ENCODE measurements around the gene GUK1. TPM values are rescaled to one million over a fixed set of nuclear protein-coding genes. Genes with fewer than 3 reads are reported as not detected.
"Not testable (repeated sequence)": the region's sequence is repeated elsewhere in the genome, so short reads cannot be mapped to it uniquely, and the experiment has no call there.

The GUK1 gene
- total RNA-seq, 4 donors from 2014 or later: 206 to 232 (median 224) TPM

GRCh38 chr1:228108055-228108690, 31.9 kb upstream of the GUK1 start:
- Histone ChIP-seq H3K27me3 (no peaks in the 10 kb centered on the region), H3K36me3 (peaks cover 0 to 22% (median 0%) of the 10 kb centered on the region in 3 donors), H3K27ac (peak overlapping the region; percentile 91 to 97 (median 92)), H3K4me3 (peak overlapping the region; percentile 87 to 96 (median 94)), H3K9me3 (no peaks in the 10 kb centered on the region), H3K4me1 (peaks cover 0 to 33% (median 13%) of the 10 kb centered on the region in 4 donors)
- peak in 1 of 3 donors; percentile 1 for DNase-seq
- TF ChIP-seq CTCF (IDR thresholded peaks at IDR 0.05) (no peak), POLR2A (IDR thresholded peaks at IDR 0.05) (no peak)

- H3K27me3 ChIP-seq: no peaks in the 10 kb centered on the region
- TF ChIP-seq POLR2A (IDR thresholded peaks at IDR 0.05) (no peak), CTCF (IDR thresholded peaks at IDR 0.05) (no peak)
- H3K27ac ChIP-seq: peak overlapping the region; percentile 91 to 97 (median 92)
- H3K4me1 ChIP-seq: peaks cover 0 to 30% (median 12%) of the 10 kb centered on the region in 4 donors
- peak in 1 of 3 donors; percentile 13 for DNase-seq
- peak overlapping the region; percentile 87 to 96 (median 94) for H3K4me3 ChIP-seq
- peaks cover 0 to 22% (median 0%) of the 10 kb centered on the region in 3 donors for H3K36me3 ChIP-seq
- H3K9me3 ChIP-seq: no peaks in the 10 kb centered on the region
Measured at GRCh38 chr1:228108742-228109072, 31.4 kb upstream of the GUK1 start.

- Histone ChIP-seq H3K27ac (peak within 1 kb of the TSS; percentile 91 to 97 (median 92)), H3K4me1 (peaks cover 0 to 24% (median 11%) of the 10 kb centered on the region in 4 donors), H3K36me3 (peaks cover 0 to 22% (median 0%) of the 10 kb centered on the region in 3 donors), H3K4me3 (peak within 1 kb of the TSS; percentile 87 to 96 (median 94)), H3K27me3 (no peaks in the 10 kb centered on the region), H3K9me3 (no peaks in the 10 kb centered on the region)
- TF ChIP-seq POLR2A (IDR thresholded peaks at IDR 0.05) (peak; percentile 96), CTCF (IDR thresholded peaks at IDR 0.05) (no peak)
- peak; percentile 99 to 100 (median 99) for DNase-seq
Measured at GRCh38 chr1:228109073-228109961, 30.8 kb upstream of the GUK1 start, which contains the start of gene MRPL55. Gene MRPL55, minus strand, starts transcription at chr1:228109299. Its CDS starts 1,039 bp downstream, at chr1:228108260.

GRCh38 chr1:228109962-228110488, 30.1 kb upstream of the GUK1 start:
- H3K36me3 ChIP-seq: peaks cover 0 to 22% (median 0%) of the 10 kb centered on the region in 3 donors
- H3K9me3 ChIP-seq: no peaks in the 10 kb centered on the region
- peak overlapping the region; percentile 91 to 97 (median 92) for H3K27ac ChIP-seq
- TF ChIP-seq POLR2A (IDR thresholded peaks at IDR 0.05): no peak
- no peak for TF ChIP-seq CTCF (IDR thresholded peaks at IDR 0.05)
- DNase-seq: no peak
- H3K4me1 ChIP-seq: peaks cover 0 to 24% (median 11%) of the 10 kb centered on the region in 4 donors
- H3K27me3 ChIP-seq: no peaks in the 10 kb centered on the region
- H3K4me3 ChIP-seq: peak overlapping the region; percentile 87 to 96 (median 94)

- Histone ChIP-seq H3K4me3 (no peak overlapping the region), H3K27ac (no peak overlapping the region)
Measured at GRCh38 chr1:228110556-228110955, 29.5 kb upstream of the GUK1 start.

GRCh38 chr1:228111315-228111714, 28.8 kb upstream of the GUK1 start:
- H3K4me3 ChIP-seq, H3K27ac ChIP-seq, H3K27me3 ChIP-seq, H3K9me3 ChIP-seq: not testable (repeated sequence)
- Histone ChIP-seq H3K4me1 (peaks cover 0 to 24% (median 11%) of the 10 kb centered on the region in 4 donors), H3K36me3 (peaks cover 0 to 14% (median 0%) of the 10 kb centered on the region in 3 donors)
- peak in 1 of 3 donors; percentile 15 for DNase-seq

More at GRCh38 chr1:228110556-228110955, 29.5 kb upstream of the GUK1 start:
- no peaks in the 10 kb centered on the region for H3K9me3 ChIP-seq
- H3K4me1 ChIP-seq: peaks cover 0 to 24% (median 11%) of the 10 kb centered on the region in 4 donors
- no peaks in the 10 kb centered on the region for H3K27me3 ChIP-seq
- DNase-seq: peak in 1 of 3 donors; percentile 6
- TF ChIP-seq CTCF (IDR thresholded peaks at IDR 0.05) (no peak), POLR2A (IDR thresholded peaks at IDR 0.05) (no peak)
- peaks cover 0 to 21% (median 0%) of the 10 kb centered on the region in 3 donors for H3K36me3 ChIP-seq

Measured in Peyer's patch (tissue), 4 donors.